HCT116 (cell line): ENCODE results near the gene BAIAP2. TPM values are rescaled to one million over a fixed set of nuclear protein-coding genes. Genes with fewer than 3 reads are reported as not detected.

Source experiments
- ATAC-seq: fragments of 200-7000 bp; cut with Tn5 transposase; 2 replicates; pipeline ENCODE4 v1.9.1; 2020; ENCODE audit warnings: mild to moderate bottlenecking, moderate library complexity
- BruUV-seq: library from RNA; stranded (reverse); fragments of 400-500 nt; replicated peaks from 2 replicates; lab custom pipeline; 2021; lab: Mats Ljungman, UMichigan
- CTCF ChIA-PET: fragments of 300-600 bp; sonication (Branson Sonifier 250); formaldehyde crosslinking; loops from one replicate; lab custom pipeline; 2021; ENCODE audit warnings: antibody characterized with exemption; lab: Charles Lee
- POLR2A ChIA-PET: fragments of 300-600, 350-600 bp; sonication (Branson Sonifier 250); formaldehyde crosslinking; loops from one replicate; lab custom pipeline; 2021; ENCODE audit warnings: antibody characterized with exemption; lab: Charles Lee
- RAD21 ChIA-PET, 2 experiments: fragments of 300-600 bp; sonication (Branson Sonifier 250); formaldehyde crosslinking; loops; one replicate each; lab custom pipeline; 2023; ENCODE audit warnings: low total read pairs in 2 of 2; ENCODE audit not compliant: uncharacterized antibody in 2 of 2, unreplicated experiment in 2 of 2, low non-redundant PET in 1 of 2; lab: Charles Lee
- DNase-seq: peaks from one replicate; pipeline ENCODE4 v3.0.0-alpha.2; 2010; ENCODE audit warnings: low read depth, low spot score
- H2AFZ ChIP-seq: fragments of 200-600 bp; shearing (Covaris generic), sonication (generic); 2 replicates; pipeline ENCODE4 v1.6.1; 2017; ENCODE audit warnings: low read depth, mixed run types, mixed read lengths, antibody characterized with exemption, low read length; ENCODE audit not compliant: poor library complexity, severe bottlenecking
- H3K27ac ChIP-seq: 2 replicates; pipeline ENCODE4 v1.5.1; 2012; ENCODE audit warnings: low read depth, low read length
- H3K27me3 ChIP-seq: fragments of 200-600 bp; sonication (generic); 2 replicates; pipeline ENCODE4 v1.6.1; 2016; ENCODE audit warnings: mixed run types, low read length, mixed read lengths; ENCODE audit not compliant: insufficient read depth
- H3K36me3 ChIP-seq, 2 experiments: fragments of 200-500 bp in 1 of 2; fragments of 200-600 bp in 1 of 2; sonication (Bioruptor generic) in 1 of 2; sonication (generic) in 1 of 2; 2 replicates each; pipeline versions ENCODE4 v1.5.1 to v1.6.1; 2014 to 2016; ENCODE audit warnings: low read length in 2 of 2, inconsistent platforms in 1 of 2, mixed read lengths in 1 of 2, mixed run types in 1 of 2; ENCODE audit not compliant: insufficient read depth in 2 of 2, control insufficient read depth in 1 of 2
- H3K4me1 ChIP-seq, 2 experiments: fragments of 200-600 bp in 1 of 2; sonication (generic) in 1 of 2; 2 replicates each; pipeline versions ENCODE4 v1.5.1 to v1.6.1; 2012 to 2017; ENCODE audit warnings: low read length in 2 of 2, inconsistent platforms in 1 of 2, mild to moderate bottlenecking in 1 of 2, mixed read lengths in 1 of 2, mixed run types in 1 of 2, moderate library complexity in 1 of 2; ENCODE audit not compliant: insufficient read depth in 2 of 2, control insufficient read depth in 1 of 2
- H3K4me2 ChIP-seq: fragments of 200-600 bp; sonication (generic); 2 replicates; pipeline ENCODE4 v1.6.1; 2017; ENCODE audit warnings: mixed run types, low read length, mixed read lengths
- H3K4me3 ChIP-seq, 2 experiments: fragments of 200-600 bp in 1 of 2; sonication (generic) in 1 of 2; replicated peaks in 1 of 2; 2 replicates each; pipeline ENCODE4 v1.5.1; 2011 to 2016; ENCODE audit warnings: low read length in 2 of 2, control low read depth in 1 of 2, low read depth in 1 of 2, mild to moderate bottlenecking in 1 of 2, mixed read lengths in 1 of 2, mixed run types in 1 of 2
- H3K79me2 ChIP-seq: fragments of 200-600 bp; sonication (generic); 2 replicates; pipeline ENCODE4 v1.6.1; 2017; ENCODE audit warnings: mild to moderate bottlenecking, mixed run types, low read length, moderate library complexity, mixed read lengths; ENCODE audit not compliant: insufficient read depth
- H3K9ac ChIP-seq: fragments of 200-600 bp; sonication (generic); 2 replicates; pipeline ENCODE4 v1.6.1; 2016; ENCODE audit warnings: low read length, mixed read lengths
- H3K9me2 ChIP-seq: fragments of 200-600 bp; sonication (generic), shearing (Covaris generic); 2 replicates; pipeline ENCODE4 v1.6.1; 2017; ENCODE audit warnings: mixed run types, mild to moderate bottlenecking, moderate library complexity; ENCODE audit not compliant: insufficient read depth
- H3K9me3 ChIP-seq, 2 experiments: fragments of 200-500 bp in 1 of 2; fragments of 200-600 bp in 1 of 2; sonication (Bioruptor generic) in 1 of 2; sonication (generic) in 1 of 2; 2 replicates each; pipeline ENCODE4 v1.6.1; 2014 to 2017; ENCODE audit warnings: low read length in 2 of 2, mixed read lengths in 2 of 2, inconsistent platforms in 1 of 2, low read depth in 1 of 2, mild to moderate bottlenecking in 1 of 2, mixed run types in 1 of 2, moderate library complexity in 1 of 2; ENCODE audit not compliant: control insufficient read depth in 1 of 2, insufficient read depth in 1 of 2
- H4K20me1 ChIP-seq: fragments of 200-600 bp; sonication (generic), shearing (Covaris generic); 2 replicates; pipeline ENCODE4 v1.6.1; 2017; ENCODE audit warnings: mixed run types, mild to moderate bottlenecking, moderate library complexity; ENCODE audit not compliant: insufficient read depth
- CEBPB ChIP-seq: IDR thresholded peaks from 2 replicates; pipeline ENCODE4 v1.6.1; 2012; ENCODE audit warnings: low read depth
- EGR1 ChIP-seq: IDR thresholded peaks from 2 replicates; pipeline ENCODE4 v1.6.1; 2012; ENCODE audit warnings: low read depth
- ELF1 ChIP-seq: IDR thresholded peaks from 2 replicates; pipeline ENCODE4 v1.6.1; 2012; ENCODE audit warnings: low read depth, borderline replicate concordance
- EZH2phosphoT487 ChIP-seq: fragments of 200-600 bp; IDR thresholded peaks from 2 replicates; pipeline ENCODE4 v1.6.1; 2018; ENCODE audit warnings: antibody characterized with exemption, borderline replicate concordance
- SIN3A ChIP-seq: IDR thresholded peaks from 2 replicates; pipeline ENCODE4 v1.6.1; 2012; ENCODE audit warnings: low read depth
- SRF ChIP-seq: IDR thresholded peaks from 2 replicates; pipeline ENCODE4 v1.6.1; 2012; ENCODE audit warnings: low read depth
- TCF7L2 ChIP-seq: IDR thresholded peaks from 2 replicates; pipeline ENCODE4 v1.7.0; 2011; ENCODE audit warnings: borderline replicate concordance, inconsistent platforms; ENCODE audit not compliant: insufficient read depth, insufficient read length; ENCODE audit errors: extremely low read depth
- YY1 ChIP-seq: IDR thresholded peaks from 2 replicates; pipeline ENCODE4 v1.6.1; 2011; ENCODE audit warnings: low read length, low read depth, moderate library complexity, mild to moderate bottlenecking; ENCODE audit not compliant: insufficient replicate concordance; ENCODE audit errors: extremely low read depth
- ZNF274 ChIP-seq: fragments of 200-500 bp; sonication (Bioruptor generic); IDR thresholded peaks from 2 replicates; pipeline ENCODE4 v1.6.1; 2014; ENCODE audit warnings: mild to moderate bottlenecking, low read depth, low read length, inconsistent platforms
- intact Hi-C: fragments of 100-400 bp; cut with micrococcal nuclease; formaldehyde crosslinking; loops from 2 replicates; pipeline ENCODE4 v1.10.0; 2022
- total RNA-seq: library from RNA; stranded (reverse); gene quantifications from one replicate; pipeline ENCODE4 v1.2.1, GENCODE V29; 2021; ENCODE audit not compliant: unreplicated experiment
- TF ChIP-seq, protein P1 (sequence below), 3 experiments: fragments of 200-600 bp in 1 of 3; sonication (generic) in 1 of 3; IDR thresholded peaks in 2 of 3; conservative IDR thresholded peaks in 1 of 3; 2 replicates each; pipeline ENCODE4 v1.5.1; 2012 to 2017; ENCODE audit warnings: low read depth in 2 of 3, low read length in 2 of 3, antibody characterized with exemption in 1 of 3, borderline replicate concordance in 1 of 3, control low read depth in 1 of 3, mild to moderate bottlenecking in 1 of 3, mixed read lengths in 1 of 3, mixed run types in 1 of 3, moderate library complexity in 1 of 3; ENCODE audit not compliant: insufficient read depth in 1 of 3
- TF ChIP-seq, protein P2 (sequence below): IDR thresholded peaks from 2 replicates; pipeline ENCODE4 v1.6.1; 2012; ENCODE audit warnings: low read depth

The BAIAP2 gene
- total RNA-seq, 1 experiment from 2014 or later, result 105 TPM

DNA sequence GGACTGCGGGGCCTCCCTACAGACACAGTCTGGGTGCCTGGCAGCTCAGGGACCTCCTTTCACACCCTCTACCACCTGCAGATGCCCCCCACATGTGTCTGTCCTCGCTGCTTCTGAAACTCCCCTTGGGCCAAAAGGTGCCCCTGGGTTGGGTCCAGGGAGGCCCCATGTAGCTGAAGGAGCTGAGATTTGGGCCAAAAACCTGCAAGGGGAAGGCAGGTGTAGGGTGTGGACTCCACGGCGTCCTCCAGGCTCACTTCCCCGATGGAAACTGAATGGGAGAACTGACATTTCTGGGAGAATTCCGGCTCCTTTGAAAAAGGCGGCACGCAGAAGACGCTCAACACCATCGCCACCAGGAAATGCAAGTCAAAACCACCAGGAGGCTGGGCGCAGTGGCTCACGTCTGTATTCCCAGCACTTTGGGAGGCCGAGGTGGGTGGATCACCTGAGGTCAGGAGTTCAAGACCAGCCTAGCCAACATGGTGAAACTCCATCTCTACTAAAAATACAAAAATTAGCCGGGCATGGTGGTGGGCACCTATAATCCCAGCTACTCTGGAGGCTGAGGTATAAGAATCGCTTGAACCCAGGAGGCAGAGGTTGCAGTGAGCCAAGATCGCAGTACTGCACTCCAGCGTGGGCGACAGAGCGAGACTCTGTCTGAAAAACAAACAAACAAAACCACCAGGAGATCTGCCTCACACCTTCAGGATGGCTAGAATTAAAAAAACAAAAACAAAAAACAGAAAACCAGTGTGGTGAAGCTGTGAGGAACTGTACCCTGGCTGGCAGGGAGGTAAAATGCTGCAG, 13.2 kb upstream of the BAIAP2 start:
- no TSS peak for BruUV-seq
- H3K4me1 ChIP-seq, result peaks cover 13 to 18% of the 10 kb centered on the region in 2 experiments; a peak in 3 of 4 replicates
- no peak overlapping the region for H3K9ac ChIP-seq
- DNase-seq, result no peak
- ChIA-PET CTCF (interaction anchor here (2.5 to 4.8 kb wide), 2 partner anchors 33 to 76 kb away, joined by 17 to 34 read pairs; no protein-coding TSS in a partner anchor), POLR2A (no interaction called here), RAD21 (no interaction called here)
- no peaks in the 10 kb centered on the region for H4K20me1 ChIP-seq
- no peaks in the 10 kb centered on the region for H3K36me3 ChIP-seq
- H3K9me3 ChIP-seq, result peaks cover 0 to under 1% of the 10 kb centered on the region in 2 experiments; a peak in 2 of 4 replicates
- no peak for TF ChIP-seq EZH2phosphoT487
- TF ChIP-seq, protein P1, sequence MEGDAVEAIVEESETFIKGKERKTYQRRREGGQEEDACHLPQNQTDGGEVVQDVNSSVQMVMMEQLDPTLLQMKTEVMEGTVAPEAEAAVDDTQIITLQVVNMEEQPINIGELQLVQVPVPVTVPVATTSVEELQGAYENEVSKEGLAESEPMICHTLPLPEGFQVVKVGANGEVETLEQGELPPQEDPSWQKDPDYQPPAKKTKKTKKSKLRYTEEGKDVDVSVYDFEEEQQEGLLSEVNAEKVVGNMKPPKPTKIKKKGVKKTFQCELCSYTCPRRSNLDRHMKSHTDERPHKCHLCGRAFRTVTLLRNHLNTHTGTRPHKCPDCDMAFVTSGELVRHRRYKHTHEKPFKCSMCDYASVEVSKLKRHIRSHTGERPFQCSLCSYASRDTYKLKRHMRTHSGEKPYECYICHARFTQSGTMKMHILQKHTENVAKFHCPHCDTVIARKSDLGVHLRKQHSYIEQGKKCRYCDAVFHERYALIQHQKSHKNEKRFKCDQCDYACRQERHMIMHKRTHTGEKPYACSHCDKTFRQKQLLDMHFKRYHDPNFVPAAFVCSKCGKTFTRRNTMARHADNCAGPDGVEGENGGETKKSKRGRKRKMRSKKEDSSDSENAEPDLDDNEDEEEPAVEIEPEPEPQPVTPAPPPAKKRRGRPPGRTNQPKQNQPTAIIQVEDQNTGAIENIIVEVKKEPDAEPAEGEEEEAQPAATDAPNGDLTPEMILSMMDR (IDR thresholded peaks at IDR 0.05 in 2 of 3, conservative IDR thresholded peaks at IDR 0.05 in 1 of 3; ENCODE audit: borderline replicate concordance in 1 of 3, insufficient read depth in 1 of 3, low read depth in 2 of 3, low read length in 2 of 3), result no peak
- TF ChIP-seq YY1, result no peak
- no peak for TF ChIP-seq SIN3A
- no peak for TF ChIP-seq EGR1
- no peak overlapping the region for H3K4me2 ChIP-seq
- no peaks in the 10 kb centered on the region for H3K9me2 ChIP-seq
- H3K27me3 ChIP-seq, result no peaks in the 10 kb centered on the region
- no peak overlapping the region for H2AFZ ChIP-seq
- no peak overlapping the region; the same call in 1 of the 2 replicates for H3K27ac ChIP-seq
- no peak for ATAC-seq
- no peaks in the 10 kb centered on the region for H3K79me2 ChIP-seq
- intact Hi-C loops, result no loop called here
- H3K4me3 ChIP-seq, result no peak overlapping the region

DNA sequence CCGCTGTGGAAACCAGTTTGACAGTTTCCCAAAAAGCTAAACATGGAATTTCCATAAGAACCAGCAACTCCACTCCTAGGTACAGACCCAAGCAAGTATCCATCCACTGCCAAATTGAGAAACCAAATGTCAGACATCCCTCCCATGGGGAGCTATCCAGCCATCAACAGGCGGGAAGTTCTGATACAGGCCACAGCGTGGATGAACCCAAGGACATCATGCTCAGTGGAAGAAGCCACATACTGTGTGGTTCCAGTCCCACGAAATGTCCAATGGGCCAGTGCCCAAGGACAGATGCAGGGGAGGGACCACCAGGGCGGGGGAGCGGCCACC, 12.6 kb upstream of the BAIAP2 start:
- Histone ChIP-seq H2AFZ (no peak overlapping the region), H3K27me3 (no peaks in the 10 kb centered on the region), H3K4me1 (peaks cover 13 to 18% of the 10 kb centered on the region in 2 experiments; a peak in 3 of 4 replicates), H3K27ac (no peak overlapping the region)
- RAD21 ChIA-PET, result no interaction called here
- intact Hi-C loops, result no loop called here
- DNase-seq, result no peak
- TF ChIP-seq SRF (no peak), EGR1 (no peak), ELF1 (no peak), TCF7L2 (no peak), ZNF274 (no peak), CEBPB (no peak)
- TF ChIP-seq, protein P2, sequence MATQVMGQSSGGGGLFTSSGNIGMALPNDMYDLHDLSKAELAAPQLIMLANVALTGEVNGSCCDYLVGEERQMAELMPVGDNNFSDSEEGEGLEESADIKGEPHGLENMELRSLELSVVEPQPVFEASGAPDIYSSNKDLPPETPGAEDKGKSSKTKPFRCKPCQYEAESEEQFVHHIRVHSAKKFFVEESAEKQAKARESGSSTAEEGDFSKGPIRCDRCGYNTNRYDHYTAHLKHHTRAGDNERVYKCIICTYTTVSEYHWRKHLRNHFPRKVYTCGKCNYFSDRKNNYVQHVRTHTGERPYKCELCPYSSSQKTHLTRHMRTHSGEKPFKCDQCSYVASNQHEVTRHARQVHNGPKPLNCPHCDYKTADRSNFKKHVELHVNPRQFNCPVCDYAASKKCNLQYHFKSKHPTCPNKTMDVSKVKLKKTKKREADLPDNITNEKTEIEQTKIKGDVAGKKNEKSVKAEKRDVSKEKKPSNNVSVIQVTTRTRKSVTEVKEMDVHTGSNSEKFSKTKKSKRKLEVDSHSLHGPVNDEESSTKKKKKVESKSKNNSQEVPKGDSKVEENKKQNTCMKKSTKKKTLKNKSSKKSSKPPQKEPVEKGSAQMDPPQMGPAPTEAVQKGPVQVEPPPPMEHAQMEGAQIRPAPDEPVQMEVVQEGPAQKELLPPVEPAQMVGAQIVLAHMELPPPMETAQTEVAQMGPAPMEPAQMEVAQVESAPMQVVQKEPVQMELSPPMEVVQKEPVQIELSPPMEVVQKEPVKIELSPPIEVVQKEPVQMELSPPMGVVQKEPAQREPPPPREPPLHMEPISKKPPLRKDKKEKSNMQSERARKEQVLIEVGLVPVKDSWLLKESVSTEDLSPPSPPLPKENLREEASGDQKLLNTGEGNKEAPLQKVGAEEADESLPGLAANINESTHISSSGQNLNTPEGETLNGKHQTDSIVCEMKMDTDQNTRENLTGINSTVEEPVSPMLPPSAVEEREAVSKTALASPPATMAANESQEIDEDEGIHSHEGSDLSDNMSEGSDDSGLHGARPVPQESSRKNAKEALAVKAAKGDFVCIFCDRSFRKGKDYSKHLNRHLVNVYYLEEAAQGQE, result no peak
- TF ChIP-seq, all 23 proteins: peak for 0
- ChIA-PET CTCF (interaction anchor here (2.5 to 4.8 kb wide), 2 partner anchors 34 to 76 kb away, joined by 17 to 34 read pairs; no protein-coding TSS in a partner anchor), POLR2A (no interaction called here)
- Histone ChIP-seq H3K79me2 (no peaks in the 10 kb centered on the region), H3K4me3 (no peak overlapping the region), H3K36me3 (no peaks in the 10 kb centered on the region), H3K9me2 (no peaks in the 10 kb centered on the region), H4K20me1 (no peaks in the 10 kb centered on the region), H3K4me2 (no peak overlapping the region), H3K9ac (no peak overlapping the region), H3K9me3 (no peaks in the 10 kb centered on the region; a peak in 2 of 4 replicates)
- no TSS peak for BruUV-seq
- ATAC-seq, result no peak
